ES-I3 (cell line): ENCODE data around the gene DTNB.

ENCODE experiments used
- H3K36me3 ChIP-seq: 2 replicates; pipeline ENCODE4 v1.6.1; 2013; ENCODE audit warnings: mild to moderate bottlenecking, low read length, control low read depth, moderate library complexity; ENCODE audit not compliant: insufficient read depth
- H3K4me1 ChIP-seq: 2 replicates; pipeline ENCODE4 v1.6.1; 2013; ENCODE audit warnings: mild to moderate bottlenecking, control low read depth, low read length; ENCODE audit not compliant: insufficient read depth
- H3K9ac ChIP-seq: 2 replicates; pipeline ENCODE4 v1.6.1; 2013; ENCODE audit warnings: low read depth, mild to moderate bottlenecking, low read length, moderate library complexity
- H3K9me3 ChIP-seq: 2 replicates; pipeline ENCODE4 v1.6.1; 2013; ENCODE audit warnings: mild to moderate bottlenecking, low read length, moderate library complexity; ENCODE audit not compliant: control insufficient read depth, insufficient read depth

DTNB gene

GRCh38 chr2:25467743-25468142, 205.6 kb downstream of the DTNB start:
- no peak overlapping the region for H3K9ac ChIP-seq
- no peaks in the 10 kb centered on the region for H3K4me1 ChIP-seq
- no peaks in the 10 kb centered on the region for H3K9me3 ChIP-seq
- H3K36me3 ChIP-seq = no peaks in the 10 kb centered on the region

DNA sequence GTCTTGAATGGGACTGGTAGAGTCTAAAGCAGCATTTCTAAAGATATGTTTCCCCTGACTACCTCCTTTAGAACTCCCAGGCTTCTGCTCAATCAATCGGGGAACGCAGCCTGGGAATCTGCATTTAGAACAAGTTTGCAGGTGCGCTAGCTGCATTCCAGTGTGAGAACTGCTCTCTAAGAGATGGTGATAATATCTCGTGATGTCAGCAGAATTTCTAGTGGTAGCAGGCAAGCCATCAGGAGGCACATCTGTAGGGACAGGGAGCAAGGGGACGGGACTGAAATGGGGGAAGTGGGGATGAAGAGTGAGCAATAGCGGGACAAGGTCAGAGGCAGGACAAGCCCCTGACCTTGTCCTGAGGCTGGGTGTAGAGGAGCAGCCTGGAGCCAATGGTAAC, 211.4 kb downstream of the DTNB start:
- Histone ChIP-seq H3K36me3 (no peaks in the 10 kb centered on the region), H3K9me3 (no peaks in the 10 kb centered on the region), H3K4me1 (no peaks in the 10 kb centered on the region), H3K9ac (no peak overlapping the region)

DNA sequence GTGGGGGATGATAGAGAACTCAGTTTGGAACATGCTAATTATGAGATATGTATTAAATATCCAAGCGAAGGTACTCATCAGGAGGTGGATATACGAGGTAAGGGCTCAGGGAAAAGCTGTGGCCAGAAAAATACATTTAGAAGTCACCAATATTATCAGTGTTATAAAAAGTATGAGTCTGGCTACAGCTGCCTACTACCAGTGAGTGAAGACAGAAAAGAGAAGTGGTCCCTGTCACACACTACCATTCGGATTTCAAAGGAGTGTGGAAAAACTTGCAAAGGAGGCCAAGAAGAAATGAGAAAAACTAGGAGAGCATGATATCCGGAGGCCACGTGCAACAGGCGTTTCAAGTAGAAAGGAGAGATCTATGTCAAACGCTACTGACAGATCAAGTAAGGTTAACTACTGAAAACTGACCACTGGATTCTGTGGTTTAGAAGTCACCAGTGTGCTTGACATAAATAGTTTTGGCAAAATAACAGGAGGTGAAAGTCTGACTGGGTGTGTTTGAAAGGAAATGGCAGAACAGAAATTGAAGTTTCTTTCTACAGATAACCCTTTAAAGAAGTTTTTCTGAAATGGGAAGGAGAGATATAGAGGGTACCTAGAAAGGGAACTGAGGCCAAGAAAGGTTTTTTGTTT, 213.0 kb downstream of the DTNB start:
- Histone ChIP-seq H3K9me3 (no peaks in the 10 kb centered on the region), H3K4me1 (no peaks in the 10 kb centered on the region), H3K9ac (no peak overlapping the region), H3K36me3 (no peaks in the 10 kb centered on the region)

- H3K9ac ChIP-seq = no peak overlapping the region
- peaks cover 3% of the 10 kb centered on the region; the same call in 1 of the 2 replicates for H3K36me3 ChIP-seq
- no peaks in the 10 kb centered on the region for H3K9me3 ChIP-seq
- H3K4me1 ChIP-seq = peaks cover 7% of the 10 kb centered on the region; the same call in 1 of the 2 replicates
Observed at GRCh38 chr2:25454824-25455611, 218.4 kb downstream of the DTNB start.

- Histone ChIP-seq H3K9me3 (no peaks in the 10 kb centered on the region), H3K36me3 (peaks cover 3% of the 10 kb centered on the region; the same call in 1 of the 2 replicates), H3K4me1 (peaks cover 7% of the 10 kb centered on the region; the same call in 1 of the 2 replicates), H3K9ac (no peak overlapping the region)
Observed at GRCh38 chr2:25453199-25453905, 220.0 kb downstream of the DTNB start.

GRCh38 chr2:25448808-25449207, 224.6 kb downstream of the DTNB start:
- Histone ChIP-seq H3K36me3 (peaks cover 3% of the 10 kb centered on the region; the same call in 1 of the 2 replicates), H3K9me3 (no peaks in the 10 kb centered on the region), H3K4me1 (peaks cover 7% of the 10 kb centered on the region; the same call in 1 of the 2 replicates), H3K9ac (no peak overlapping the region)

GRCh38 chr2:25447018-25447417, 226.4 kb downstream of the DTNB start:
- H3K36me3 ChIP-seq = no peaks in the 10 kb centered on the region
- H3K4me1 ChIP-seq = peaks cover 7% of the 10 kb centered on the region; the same call in 1 of the 2 replicates
- H3K9ac ChIP-seq = no peak overlapping the region
- H3K9me3 ChIP-seq = no peaks in the 10 kb centered on the region

GRCh38 chr2:25446122-25446521, 227.3 kb downstream of the DTNB start:
- Histone ChIP-seq H3K36me3 (no peaks in the 10 kb centered on the region), H3K4me1 (no peaks in the 10 kb centered on the region), H3K9me3 (no peaks in the 10 kb centered on the region), H3K9ac (no peak overlapping the region)

DNA sequence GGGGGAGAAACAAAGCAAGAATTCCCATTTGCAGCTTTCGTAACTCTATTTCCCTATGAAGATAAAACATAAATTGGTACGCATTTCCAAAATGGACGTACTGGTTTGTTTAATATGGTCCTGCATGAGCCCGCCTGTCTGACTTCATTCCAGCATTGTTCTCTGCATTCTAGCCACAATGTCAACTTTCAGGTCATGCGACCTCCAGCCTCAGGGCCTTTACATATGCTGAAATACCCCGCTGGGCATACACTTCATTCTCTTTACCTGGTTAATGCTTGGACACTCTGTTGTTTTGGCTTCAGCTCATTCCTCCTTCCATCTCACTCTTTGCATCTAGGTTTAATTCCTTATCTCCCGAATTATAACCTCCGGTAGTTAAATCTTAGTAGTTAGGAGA, 227.9 kb downstream of the DTNB start:
- Histone ChIP-seq H3K9me3 (no peaks in the 10 kb centered on the region), H3K9ac (no peak overlapping the region), H3K4me1 (no peaks in the 10 kb centered on the region), H3K36me3 (no peaks in the 10 kb centered on the region)

DNA sequence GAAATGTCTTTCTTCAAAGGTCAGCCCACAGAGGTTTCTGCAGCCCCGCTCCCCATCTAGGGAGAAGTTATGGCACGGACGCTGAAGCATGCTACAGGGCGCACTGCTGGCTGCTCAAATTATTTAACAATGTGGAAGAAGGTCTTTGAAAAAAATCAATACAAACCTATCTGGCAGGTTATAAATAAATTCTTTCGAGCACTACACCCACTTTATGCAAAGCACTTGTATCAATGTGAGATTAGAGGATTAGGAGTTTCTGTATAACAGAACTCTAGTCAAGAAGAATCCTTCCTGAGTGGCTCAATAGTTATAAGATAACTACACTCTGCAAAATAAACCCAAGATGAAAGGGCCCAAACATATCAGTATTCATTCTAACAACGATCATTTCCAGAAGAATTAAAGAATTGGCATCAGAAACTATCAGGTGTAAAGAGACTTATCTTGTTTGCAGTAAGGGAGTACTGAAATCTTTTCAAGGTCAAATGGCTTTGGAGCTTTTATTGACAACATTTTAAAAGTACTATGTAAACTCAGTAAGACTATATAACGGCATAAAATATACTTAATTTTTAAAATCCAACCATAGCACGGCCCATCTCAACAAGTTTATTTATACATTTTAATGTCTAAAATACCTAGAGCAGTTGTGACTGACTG, 228.6 kb downstream of the DTNB start:
- Histone ChIP-seq H3K36me3 (no peaks in the 10 kb centered on the region), H3K9me3 (no peaks in the 10 kb centered on the region), H3K9ac (no peak overlapping the region), H3K4me1 (no peaks in the 10 kb centered on the region)

GRCh38 chr2:25443766-25444165, 229.6 kb downstream of the DTNB start:
- no peak overlapping the region for H3K9ac ChIP-seq
- H3K9me3 ChIP-seq = no peaks in the 10 kb centered on the region
- H3K36me3 ChIP-seq = no peaks in the 10 kb centered on the region
- H3K4me1 ChIP-seq = no peaks in the 10 kb centered on the region

DNA sequence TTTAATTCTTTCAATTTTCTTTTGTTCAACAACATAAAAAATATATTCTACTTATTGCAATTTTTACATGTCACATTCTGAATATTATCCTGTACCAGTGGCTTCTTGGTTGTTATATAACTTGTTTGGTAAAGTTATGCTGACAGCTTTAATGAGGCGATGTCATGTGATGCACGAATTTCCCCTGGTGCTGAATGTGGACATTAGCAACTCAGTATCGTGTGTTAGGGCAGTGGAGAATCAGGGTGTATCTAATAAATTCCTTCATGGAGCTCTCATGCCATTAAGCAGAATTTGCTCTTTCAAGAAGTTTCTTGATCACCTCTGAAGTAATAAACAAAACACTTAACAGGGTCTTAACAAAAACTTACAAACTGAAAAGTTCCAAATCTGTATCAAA, 232.0 kb downstream of the DTNB start:
- no peaks in the 10 kb centered on the region for H3K4me1 ChIP-seq
- no peak overlapping the region for H3K9ac ChIP-seq
- no peaks in the 10 kb centered on the region for H3K9me3 ChIP-seq
- H3K36me3 ChIP-seq = no peaks in the 10 kb centered on the region

GRCh38 chr2:25438793-25439192, 234.6 kb downstream of the DTNB start:
- Histone ChIP-seq H3K4me1 (no peaks in the 10 kb centered on the region), H3K9me3 (no peaks in the 10 kb centered on the region), H3K9ac (no peak overlapping the region), H3K36me3 (no peaks in the 10 kb centered on the region)

DNA sequence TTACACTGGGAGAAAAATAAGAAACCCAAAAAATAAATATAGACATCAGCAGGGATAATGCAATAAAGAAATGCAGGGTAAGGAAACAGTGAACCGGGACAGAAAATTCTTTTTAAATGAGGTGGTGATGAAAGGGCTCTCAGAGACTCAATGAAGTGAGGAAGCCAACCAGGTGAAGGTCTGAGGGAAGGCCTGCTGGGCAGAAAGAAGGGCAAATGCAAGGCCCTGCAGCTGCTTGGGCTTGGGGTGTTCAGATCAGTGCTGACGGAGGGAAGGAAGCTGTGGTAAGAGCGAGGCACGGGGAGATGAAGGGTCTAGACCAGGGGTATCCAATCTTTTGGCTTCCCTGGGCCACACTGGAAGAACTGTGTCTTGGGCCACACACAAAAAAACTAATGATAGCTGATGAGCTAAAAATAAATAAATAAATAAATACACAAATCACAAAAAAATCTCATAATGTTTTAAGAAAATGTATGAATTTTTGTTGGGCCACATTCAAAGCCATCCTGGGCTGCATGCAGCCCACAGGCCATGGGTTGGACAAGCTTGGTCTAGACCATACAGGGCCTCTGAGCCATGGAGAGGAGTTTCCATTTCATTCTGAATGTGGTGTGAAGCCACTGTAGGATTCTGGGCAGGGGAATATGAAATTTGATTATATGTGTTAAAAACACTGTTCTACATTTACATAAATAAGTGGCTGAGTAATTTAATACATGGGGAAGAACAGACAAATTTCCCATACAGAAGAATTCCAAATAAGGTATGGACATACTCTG, 235.3 kb downstream of the DTNB start:
- Histone ChIP-seq H3K9me3 (no peaks in the 10 kb centered on the region), H3K36me3 (no peaks in the 10 kb centered on the region), H3K9ac (no peak overlapping the region), H3K4me1 (no peaks in the 10 kb centered on the region)
